ENCODE data around the gene LRP2.

GRCh38 chr2:169348321-169349024, 13.9 kb downstream of the LRP2 start:
- no peak for TF ChIP-seq SUZ12 (IDR thresholded peaks at IDR 0.05; ENCODE audit: extremely low read depth, insufficient read depth, insufficient read length)
- TF ChIP-seq YY1 (IDR thresholded peaks at IDR 0.05; ENCODE audit: insufficient read depth, insufficient read length): no peak
- no peak for TF ChIP-seq ZNF274 (IDR thresholded peaks at IDR 0.05; ENCODE audit: low read depth, low read length)
